SU-DHL-6 (cell line): ENCODE measurements around the gene TRIP13.
"Not testable (repeated sequence)": the region's sequence is repeated elsewhere in the genome, so short reads cannot be mapped to it uniquely, and the experiment has no call there.

ENCODE experiments used
- H2AFZ ChIP-seq: fragments of 200-600 bp; sonication (generic); 2 replicates; pipeline ENCODE4 v1.6.1; 2014; ENCODE audit warnings: low read depth, mild to moderate bottlenecking, moderate library complexity, mixed read lengths, antibody characterized with exemption, low read length; ENCODE audit not compliant: severe bottlenecking
- H3F3A ChIP-seq: fragments of 200-600 bp; shearing (Covaris generic); 2 replicates; pipeline ENCODE4 v1.6.0; 2016; ENCODE audit warnings: antibody characterized with exemption, mild to moderate bottlenecking; ENCODE audit not compliant: insufficient read depth
- H3K27ac ChIP-seq: fragments of 200-600 bp; sonication (generic); 2 replicates; pipeline ENCODE4 v1.5.1; 2016; ENCODE audit warnings: low read depth, mild to moderate bottlenecking, low read length, moderate library complexity, mixed read lengths
- H3K27me3 ChIP-seq: fragments of 200-600 bp; sonication (generic), shearing (Covaris generic); 2 replicates; pipeline ENCODE4 v1.6.0; 2014; ENCODE audit warnings: mild to moderate bottlenecking, low read length
- H3K36me3 ChIP-seq: fragments of 200-600 bp; sonication (generic); 2 replicates; pipeline ENCODE4 v1.6.1; 2014; ENCODE audit warnings: mild to moderate bottlenecking, low read length, mixed read lengths
- H3K4me2 ChIP-seq: fragments of 300-600, 200-600 bp; shearing (Covaris generic), sonication (generic); 2 replicates; pipeline ENCODE4 v1.6.0; 2014; ENCODE audit warnings: low read length, low read depth, mild to moderate bottlenecking; ENCODE audit not compliant: poor library complexity, severe bottlenecking
- H3K4me3 ChIP-seq: fragments of 200-600 bp; sonication (generic); 2 replicates; pipeline ENCODE4 v1.5.1; 2014; ENCODE audit warnings: antibody characterized with exemption, low read length, mild to moderate bottlenecking, mixed read lengths; ENCODE audit not compliant: insufficient read depth, poor library complexity, severe bottlenecking
- H3K79me2 ChIP-seq: fragments of 200-600 bp; sonication (generic); 2 replicates; pipeline ENCODE4 v1.6.1; 2014; ENCODE audit warnings: mild to moderate bottlenecking, low read length, moderate library complexity; ENCODE audit not compliant: insufficient read depth
- H3K9ac ChIP-seq: fragments of 200-600 bp; sonication (generic); 2 replicates; pipeline ENCODE4 v1.7.0; 2014; ENCODE audit warnings: mild to moderate bottlenecking, low read length
- H3K9me2 ChIP-seq: fragments of 200-600 bp; sonication (generic); replicated peaks from 2 replicates; pipeline ENCODE4 v1.6.1; 2014; ENCODE audit warnings: low read length; ENCODE audit not compliant: insufficient read depth
- H3K9me3 ChIP-seq: fragments of 200-600 bp; sonication (generic); 2 replicates; pipeline ENCODE4 v1.6.1; 2014; ENCODE audit warnings: low read length, mixed read lengths; ENCODE audit not compliant: insufficient read depth
- H4K20me1 ChIP-seq: fragments of 200-600 bp; sonication (generic); 2 replicates; pipeline ENCODE4 v1.6.1; 2014; ENCODE audit warnings: low read depth, mild to moderate bottlenecking, antibody characterized with exemption, low read length, moderate library complexity, mixed read lengths
- EZH2phosphoT487 ChIP-seq: fragments of 200-600 bp; sonication (generic), shearing (Covaris generic); conservative IDR thresholded peaks from 2 replicates; pipeline ENCODE4 v1.6.1; 2018; ENCODE audit warnings: mild to moderate bottlenecking, antibody characterized with exemption, low read length, moderate library complexity, mixed read lengths
- TF ChIP-seq, protein P1 (sequence below): fragments of 200-600 bp; sonication (generic); IDR thresholded peaks from one replicate; pipeline ENCODE4 v1.5.1; 2017; ENCODE audit warnings: antibody characterized with exemption, mild to moderate bottlenecking, low read length, moderate library complexity; ENCODE audit not compliant: insufficient read depth, poor library complexity, severe bottlenecking

Gene TRIP13

DNA sequence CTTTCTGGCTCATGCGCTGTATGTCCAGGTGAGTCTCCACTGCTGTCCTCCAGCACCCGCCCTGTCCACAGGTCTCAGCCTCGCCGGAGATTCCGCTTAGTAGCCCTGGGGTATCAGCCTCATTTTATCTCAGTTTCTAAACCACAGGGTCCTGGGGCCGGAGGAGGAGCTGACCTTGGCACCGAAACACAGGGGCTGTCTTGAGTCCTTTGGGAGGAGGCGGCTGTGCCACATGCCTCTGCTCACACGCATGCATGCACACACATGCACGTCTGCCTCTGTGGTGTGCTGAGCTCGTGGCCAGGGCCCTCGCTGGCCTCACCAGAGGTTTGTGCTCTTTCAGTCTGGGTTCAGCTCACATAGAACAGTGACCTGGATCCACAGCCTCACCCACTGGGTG is 23.3 kb downstream of the TRIP13 start:
- H2AFZ ChIP-seq, result no peak overlapping the region
- no peaks in the 10 kb centered on the region for H3F3A ChIP-seq
- no peaks in the 10 kb centered on the region for H3K9me2 ChIP-seq
- H3K4me2 ChIP-seq, result no peak overlapping the region
- H3K9ac ChIP-seq, result no peak overlapping the region
- H3K79me2 ChIP-seq, result no peaks in the 10 kb centered on the region
- H3K27ac ChIP-seq, result no peak overlapping the region
- TF ChIP-seq, protein P1, sequence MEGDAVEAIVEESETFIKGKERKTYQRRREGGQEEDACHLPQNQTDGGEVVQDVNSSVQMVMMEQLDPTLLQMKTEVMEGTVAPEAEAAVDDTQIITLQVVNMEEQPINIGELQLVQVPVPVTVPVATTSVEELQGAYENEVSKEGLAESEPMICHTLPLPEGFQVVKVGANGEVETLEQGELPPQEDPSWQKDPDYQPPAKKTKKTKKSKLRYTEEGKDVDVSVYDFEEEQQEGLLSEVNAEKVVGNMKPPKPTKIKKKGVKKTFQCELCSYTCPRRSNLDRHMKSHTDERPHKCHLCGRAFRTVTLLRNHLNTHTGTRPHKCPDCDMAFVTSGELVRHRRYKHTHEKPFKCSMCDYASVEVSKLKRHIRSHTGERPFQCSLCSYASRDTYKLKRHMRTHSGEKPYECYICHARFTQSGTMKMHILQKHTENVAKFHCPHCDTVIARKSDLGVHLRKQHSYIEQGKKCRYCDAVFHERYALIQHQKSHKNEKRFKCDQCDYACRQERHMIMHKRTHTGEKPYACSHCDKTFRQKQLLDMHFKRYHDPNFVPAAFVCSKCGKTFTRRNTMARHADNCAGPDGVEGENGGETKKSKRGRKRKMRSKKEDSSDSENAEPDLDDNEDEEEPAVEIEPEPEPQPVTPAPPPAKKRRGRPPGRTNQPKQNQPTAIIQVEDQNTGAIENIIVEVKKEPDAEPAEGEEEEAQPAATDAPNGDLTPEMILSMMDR, result no peak
- TF ChIP-seq EZH2phosphoT487, result no peak
- H4K20me1 ChIP-seq, result no peaks in the 10 kb centered on the region
- no peaks in the 10 kb centered on the region for H3K27me3 ChIP-seq
- H3K9me3 ChIP-seq, result no peaks in the 10 kb centered on the region
- no peak overlapping the region for H3K4me3 ChIP-seq
- no peaks in the 10 kb centered on the region for H3K36me3 ChIP-seq

DNA sequence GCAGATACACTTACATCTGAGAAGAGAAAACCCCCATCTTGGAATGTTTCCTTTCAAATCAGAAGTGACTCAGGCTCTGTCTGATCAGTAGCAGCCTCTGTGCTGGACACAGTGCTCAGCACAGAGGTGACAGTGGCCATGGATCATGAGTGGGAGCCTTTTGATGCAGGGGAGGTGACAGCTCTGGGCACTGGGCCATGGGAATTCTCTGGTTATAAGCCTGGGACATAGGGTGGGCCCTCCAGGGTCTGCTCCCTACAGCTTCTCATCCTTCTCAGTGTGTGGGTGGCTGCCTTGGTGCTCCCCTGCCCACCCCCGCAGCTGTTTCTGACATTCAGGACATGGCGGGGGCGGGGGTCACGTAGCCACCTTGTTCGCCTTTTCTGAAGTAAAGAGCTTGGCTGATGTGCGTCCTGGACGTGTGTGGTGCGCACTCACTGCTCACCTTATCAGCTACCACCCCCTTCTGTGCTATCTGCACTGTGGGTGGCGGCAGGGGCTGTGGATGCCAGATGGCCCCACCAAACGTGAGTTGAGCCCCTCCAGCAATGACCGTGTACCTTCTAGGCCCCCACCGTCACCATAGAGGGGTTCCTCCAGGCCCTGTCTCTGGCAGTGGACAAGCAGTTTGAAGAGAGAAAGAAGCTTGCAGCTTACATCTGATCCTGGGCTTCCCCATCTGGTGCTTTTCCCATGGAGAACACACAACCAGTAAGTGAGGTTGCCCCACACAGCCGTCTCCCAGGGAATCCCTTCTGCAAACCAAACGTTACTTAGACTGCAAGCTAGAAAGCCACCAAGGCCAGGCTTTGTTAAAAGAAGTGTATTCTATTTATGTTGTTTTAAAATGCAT is 24.0 kb downstream of the TRIP13 start:
- Histone ChIP-seq H3K9me3 (no peaks in the 10 kb centered on the region), H2AFZ (no peak overlapping the region), H3K9ac (no peak overlapping the region), H3F3A (no peaks in the 10 kb centered on the region), H3K4me2 (no peak overlapping the region), H3K9me2 (no peaks in the 10 kb centered on the region), H3K27ac (no peak overlapping the region), H3K79me2 (no peaks in the 10 kb centered on the region), H3K36me3 (no peaks in the 10 kb centered on the region), H4K20me1 (no peaks in the 10 kb centered on the region), H3K27me3 (no peaks in the 10 kb centered on the region), H3K4me3 (no peak overlapping the region)
- TF ChIP-seq EZH2phosphoT487, result no peak
- TF ChIP-seq, protein P1, result no peak

DNA sequence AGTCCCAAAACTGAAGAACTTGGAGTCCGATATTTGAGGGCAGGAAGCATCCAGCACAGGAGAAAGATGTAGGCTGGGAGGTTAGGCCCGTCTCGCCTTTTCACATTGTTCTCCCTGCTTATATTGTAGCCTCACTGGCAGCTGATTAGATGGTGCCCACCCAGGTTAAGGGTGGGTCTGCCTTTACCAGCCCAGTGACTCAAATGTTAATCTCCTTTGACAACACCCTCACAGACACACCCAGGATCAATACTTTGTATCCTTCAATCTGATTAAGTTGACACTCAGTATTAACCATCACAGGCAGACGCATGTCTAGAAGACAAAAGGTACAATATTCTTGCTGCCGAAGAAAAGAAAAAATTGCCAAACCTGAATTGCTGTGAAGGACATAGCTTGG is 26.0 kb downstream of the TRIP13 start:
- not testable (repeated sequence) for H3K4me3 ChIP-seq, H4K20me1 ChIP-seq, H3K36me3 ChIP-seq, H3K9ac ChIP-seq, H3K79me2 ChIP-seq, H3K27ac ChIP-seq, H3K4me2 ChIP-seq, H3F3A ChIP-seq, H3K9me3 ChIP-seq, H3K27me3 ChIP-seq, H3K9me2 ChIP-seq, H2AFZ ChIP-seq

- no peak overlapping the region for H3K9ac ChIP-seq
- H3K4me3 ChIP-seq, result no peak overlapping the region
- no peaks in the 10 kb centered on the region for H4K20me1 ChIP-seq
- no peaks in the 10 kb centered on the region for H3K9me2 ChIP-seq
- no peaks in the 10 kb centered on the region for H3F3A ChIP-seq
- H3K27ac ChIP-seq, result no peak overlapping the region
- TF ChIP-seq, protein P1, result no peak
- TF ChIP-seq EZH2phosphoT487, result no peak
- H2AFZ ChIP-seq, result no peak overlapping the region
- H3K79me2 ChIP-seq, result no peaks in the 10 kb centered on the region
- H3K36me3 ChIP-seq, result no peaks in the 10 kb centered on the region
- no peaks in the 10 kb centered on the region for H3K9me3 ChIP-seq
- H3K4me2 ChIP-seq, result no peak overlapping the region
- no peaks in the 10 kb centered on the region for H3K27me3 ChIP-seq
These were observed 26.8 kb downstream of the TRIP13 start for GRCh38 chr5:919356-920000.
